ENCODE measurements around the gene DMKN. TPM values are rescaled to one million over a fixed set of nuclear protein-coding genes. Genes with fewer than 3 reads are reported as not detected.
A peak's percentile ranks its signal among the peaks of the same experiment; 100 is the strongest.

The DMKN gene
- total RNA-seq, 4 donors from 2014 or later = 2.7 to 18.1 (median 10.0) TPM

- Histone ChIP-seq H3K27me3 (no peaks in the 10 kb centered on the region), H3K36me3 (no peaks in the 10 kb centered on the region), H3K4me3 (no peak overlapping the region), H3K4me1 (peaks cover 0 to 7% (median 2%) of the 10 kb centered on the region in 4 donors), H3K9me3 (no peaks in the 10 kb centered on the region), H3K27ac (no peak overlapping the region)
- peak; percentile 59 for DNase-seq
- intact Hi-C loops (cut with DNase I; ENCODE audit: low total_unique reads) = loop anchor here (5.0 to 10.0 kb wide), 2 partner anchors 143 to 221 kb away; no protein-coding TSS in a partner anchor
- WGBS, 2 donors (ENCODE audit: low coverage in 1 of 2) = 42% methylated on average over 20 of the region's 30 CpGs; no CpG with 5 or more reads in 1 of the 2 donors
- TF ChIP-seq POLR2A (IDR thresholded peaks at IDR 0.05) = no peak
- TF ChIP-seq CTCF (IDR thresholded peaks at IDR 0.05) = peak; percentile 94 to 99 (median 98)
- no peak for TF ChIP-seq POLR2AphosphoS5 (IDR thresholded peaks at IDR 0.05)
- in situ Hi-C loops (cut with MboI; ENCODE audit: low pct_ligation_motif_present in 1 of 4, low pct_unique_long_range_greater_than_20kb in 1 of 4, low sequenced_read_pairs in 3 of 4) = loop anchor here in 3 of 4 donors (10.0 kb wide), 2 partner anchors 141 to 151 kb away; partner anchors contain the start of genes FFAR3 (in 2 of the 3) and FFAR1 (in 1 of the 3)
Measured at GRCh38 chr19:35495107-35496064, 18.1 kb downstream of the DMKN start.

GRCh38 chr19:35493971-35494370 lies 19.5 kb downstream of the DMKN start:
- intact Hi-C loops (cut with DNase I; ENCODE audit: low total_unique reads) (loop anchor here (10.0 kb wide), 1 partner anchor 219 kb away; no protein-coding TSS in a partner anchor), in situ Hi-C loops (cut with MboI; ENCODE audit: low pct_ligation_motif_present in 1 of 4, low pct_unique_long_range_greater_than_20kb in 1 of 4, low sequenced_read_pairs in 3 of 4) (loop anchor here in 3 of 4 donors (10.0 kb wide), 2 partner anchors 139 to 149 kb away; partner anchors contain the start of genes FFAR3 (in 2 of the 3) and FFAR1 (in 1 of the 3))
- 56 to 84% methylated on average over 3 to 9 of the region's 9 CpGs for WGBS, 2 donors (ENCODE audit: low coverage in 1 of 2)
- H3K9me3 ChIP-seq = no peaks in the 10 kb centered on the region
- no peak for TF ChIP-seq CTCF (IDR thresholded peaks at IDR 0.05)
- no peak for TF ChIP-seq POLR2A (IDR thresholded peaks at IDR 0.05)
- no peak for TF ChIP-seq EP300 (IDR thresholded peaks at IDR 0.05; ENCODE audit: low read depth)
- TF ChIP-seq POLR2AphosphoS5 (IDR thresholded peaks at IDR 0.05) = no peak
- no peaks in the 10 kb centered on the region for H3K27me3 ChIP-seq
- no peak overlapping the region for H3K27ac ChIP-seq
- no peak for DNase-seq
- H3K4me1 ChIP-seq = peaks cover 0 to 7% (median 2%) of the 10 kb centered on the region in 4 donors
- no peak overlapping the region for H3K4me3 ChIP-seq
- H3K36me3 ChIP-seq = no peaks in the 10 kb centered on the region

GRCh38 chr19:35491836-35492360 lies 21.6 kb downstream of the DMKN start:
- DNase-seq = no peak
- Histone ChIP-seq H3K4me3 (no peak overlapping the region), H3K27ac (no peak overlapping the region), H3K27me3 (no peaks in the 10 kb centered on the region), H3K4me1 (peaks cover 0 to 7% (median 2%) of the 10 kb centered on the region in 4 donors), H3K9me3 (no peaks in the 10 kb centered on the region), H3K36me3 (no peaks in the 10 kb centered on the region)
- intact Hi-C loops (cut with DNase I; ENCODE audit: low total_unique reads) (loop anchor here (10.0 kb wide), 1 partner anchor 217 kb away; no protein-coding TSS in a partner anchor), in situ Hi-C loops (cut with MboI; ENCODE audit: low pct_ligation_motif_present in 1 of 4, low pct_unique_long_range_greater_than_20kb in 1 of 4, low sequenced_read_pairs in 3 of 4) (loop anchor here in 3 of 4 donors (10.0 kb wide), 2 partner anchors 137 to 147 kb away; partner anchors contain the start of genes FFAR3 (in 2 of the 3) and FFAR1 (in 1 of the 3))
- no peak for TF ChIP-seq CTCF (IDR thresholded peaks at IDR 0.05)
- WGBS, 2 donors (ENCODE audit: low coverage in 1 of 2) = 76% methylated on average over 9 of the region's 9 CpGs; no CpG with 5 or more reads in 1 of the 2 donors

- WGBS, 2 donors (ENCODE audit: low coverage in 1 of 2) = 77 to 100% methylated on average over 2 to 9 of the region's 9 CpGs
- no peaks in the 10 kb centered on the region for H3K36me3 ChIP-seq
- no peak for DNase-seq
- H3K27ac ChIP-seq = no peak within 1 kb of the TSS
- no peaks in the 10 kb centered on the region for H3K27me3 ChIP-seq
- H3K4me3 ChIP-seq = no peak within 1 kb of the TSS
- in situ Hi-C loops (cut with MboI; ENCODE audit: low pct_ligation_motif_present in 1 of 4, low pct_unique_long_range_greater_than_20kb in 1 of 4, low sequenced_read_pairs in 3 of 4) (loop anchor here in 3 of 4 donors (10.0 kb wide), 2 partner anchors 136 to 146 kb away; partner anchors contain the start of genes FFAR3 (in 2 of the 3) and FFAR1 (in 1 of the 3)), intact Hi-C loops (cut with DNase I; ENCODE audit: low total_unique reads) (loop anchor here (10.0 kb wide), 1 partner anchor 216 kb away; no protein-coding TSS in a partner anchor)
- no peaks in the 10 kb centered on the region for H3K9me3 ChIP-seq
- peaks cover 0 to 4% (median 2%) of the 10 kb centered on the region in 4 donors for H3K4me1 ChIP-seq
- TF ChIP-seq CTCF (IDR thresholded peaks at IDR 0.05) (no peak), POLR2AphosphoS5 (IDR thresholded peaks at IDR 0.05) (no peak), EP300 (IDR thresholded peaks at IDR 0.05; ENCODE audit: low read depth) (no peak)
Measured at GRCh38 chr19:35490364-35490763, 23.1 kb downstream of the DMKN start, which contains the start of gene KRTDAP. TSS of gene KRTDAP (minus strand) at chr19:35490464. CDS start at chr19:35490442, 22 bp downstream.

Data from transverse colon (tissue), 4 donors.